Natural killer cell (primary cell): ENCODE data around the gene CKM. TPM values are rescaled to one million over a fixed set of nuclear protein-coding genes. Genes with fewer than 3 reads are reported as not detected.

Experiments used
- ATAC-seq, 3 donors: fragments of 150-1000 bp in 2 of 3; fragments of 200-7000 bp in 1 of 3; cut with Tn5 transposase; 1 replicate in 1 of 3; 2 replicates in 2 of 3; pipeline ENCODE4 v1.10.0; 2021; ENCODE audit warnings: mild to moderate bottlenecking in 2 of 3, moderate library complexity in 2 of 3
- DNase-seq, 2 donors: peaks; one replicate each; pipeline versions ENCODE4 v3.0.0 to v3.0.0-alpha.2; 2013 to 2021; ENCODE audit warnings: mixed read lengths in 1 of 2
- H3K27ac ChIP-seq: one replicate; pipeline ENCODE4 v1.5.1; 2013; ENCODE audit warnings: mild to moderate bottlenecking, low read length
- H3K27me3 ChIP-seq: one replicate; pipeline ENCODE4 v1.6.1; 2013; ENCODE audit warnings: low read length; ENCODE audit not compliant: control insufficient read depth, insufficient read depth
- H3K36me3 ChIP-seq: one replicate; pipeline ENCODE4 v1.6.1; 2013; ENCODE audit warnings: low read length; ENCODE audit not compliant: control insufficient read depth, insufficient read depth
- H3K4me1 ChIP-seq: one replicate; pipeline ENCODE4 v1.6.1; 2013; ENCODE audit warnings: low read length; ENCODE audit not compliant: control insufficient read depth, insufficient read depth
- H3K4me3 ChIP-seq: one replicate; pipeline ENCODE4 v1.5.1; 2013; ENCODE audit warnings: low read length
- H3K9me3 ChIP-seq: one replicate; pipeline ENCODE4 v1.6.1; 2013; ENCODE audit warnings: low read length; ENCODE audit not compliant: control insufficient read depth, insufficient read depth
- H3K27ac Mint-ChIP-seq, 2 donors: one replicate each; pipeline ENCODE4 v1.8.0; 2022; ENCODE audit warnings: mild to moderate bottlenecking in 2 of 2, mixed read lengths in 2 of 2, moderate library complexity in 1 of 2
- H3K27me3 Mint-ChIP-seq, 2 donors: one replicate each; pipeline ENCODE4 v1.8.0; 2022; ENCODE audit warnings: low read depth in 2 of 2, mixed read lengths in 2 of 2
- H3K36me3 Mint-ChIP-seq: one replicate; pipeline ENCODE4 v1.8.0; 2022; ENCODE audit warnings: mixed read lengths
- H3K4me1 Mint-ChIP-seq, 2 donors: one replicate each; pipeline ENCODE4 v1.8.0; 2022; ENCODE audit warnings: mixed read lengths in 2 of 2
- H3K4me3 Mint-ChIP-seq: one replicate; pipeline ENCODE4 v1.8.0; 2022; ENCODE audit warnings: mild to moderate bottlenecking, moderate library complexity, mixed read lengths
- H3K9me3 Mint-ChIP-seq, 2 donors: one replicate each; pipeline ENCODE4 v1.8.0; 2022; ENCODE audit warnings: mixed read lengths in 2 of 2
- WGBS: methylation state at CpG from one replicate; pipeline ENCODE4 v1.1.7; 2013; ENCODE audit warnings: missing lambda C conversion rate; ENCODE audit not compliant: insufficient coverage; 5-methylcytosine and 5-hydroxymethylcytosine counted together
- intact Hi-C: fragments of 100-400 bp; cut with micrococcal nuclease; formaldehyde crosslinking; loops from one replicate; pipeline ENCODE4 v1.14.2; 2022
- total RNA-seq, 4 donors: library from RNA; stranded (reverse); fragments of 120-200 nt in 1 of 4; gene quantifications; one replicate each; pipeline versions ENCODE4 v1.2.3 to v1.2.4, GENCODE V29; 2013 to 2022
- TF ChIP-seq, protein P1 (sequence below): fragments of 200-600 bp; IDR thresholded peaks from one replicate; pipeline ENCODE4 v1.8.0; 2022; ENCODE audit warnings: antibody characterized with exemption

The CKM gene
- total RNA-seq, 3 donors from 2014 or later (not counting 1 experiment from before 2014, with no cell fraction given) = not detected

DNA sequence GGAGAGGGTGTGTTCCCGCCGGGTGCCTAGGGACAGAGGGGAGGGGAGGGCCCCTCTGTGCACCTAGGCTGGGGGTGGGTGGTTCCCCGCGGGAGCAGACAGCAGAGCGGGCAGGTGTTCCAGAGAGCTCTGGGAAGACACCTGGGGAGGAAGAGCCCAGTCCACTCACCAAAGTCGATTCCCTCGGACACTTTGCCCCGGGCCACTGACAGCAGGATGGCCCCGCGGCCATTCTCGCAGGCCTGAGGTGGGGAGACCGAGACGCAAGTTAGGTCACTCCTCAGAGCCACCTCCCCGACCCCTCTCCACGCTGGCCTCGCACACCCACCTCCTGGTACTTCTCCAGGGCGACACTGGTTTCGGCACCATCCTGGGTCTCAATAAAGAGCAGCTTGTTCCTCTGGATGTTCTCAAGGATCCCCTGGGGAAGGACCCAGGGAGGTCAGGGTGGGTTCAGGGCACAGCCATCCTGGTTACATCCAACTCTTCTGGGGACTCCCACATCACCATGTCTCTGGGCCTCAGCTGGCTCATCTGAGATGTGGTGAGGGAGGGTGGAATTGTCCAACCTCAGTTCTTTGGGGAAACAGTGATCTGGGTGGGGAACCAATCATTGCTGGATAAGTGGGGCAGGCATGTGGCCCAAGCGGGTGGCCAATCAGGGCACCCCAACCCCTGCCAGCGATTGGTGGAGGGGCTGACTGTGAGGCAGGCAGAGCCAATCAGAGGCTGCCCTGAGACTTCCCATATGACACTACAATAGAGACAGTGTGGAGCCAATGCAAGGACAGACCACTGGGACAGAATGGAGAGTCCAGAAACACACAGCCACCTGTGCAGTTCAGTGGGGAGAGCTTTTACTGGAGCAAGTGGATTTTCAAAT, 30.5 kb upstream of the CKM start:
- intact Hi-C loops = no loop called here
- ATAC-seq (no peak), DNase-seq (no peak)
- WGBS = 95% methylated on average over 19 of the region's 20 CpGs
- H3K9me3 Mint-ChIP-seq = no peaks in the 10 kb centered on the region
- no peaks in the 10 kb centered on the region for H3K36me3 Mint-ChIP-seq
- no peak overlapping the region for H3K27ac Mint-ChIP-seq
- no peaks in the 10 kb centered on the region for H3K9me3 ChIP-seq
- TF ChIP-seq, protein P1, sequence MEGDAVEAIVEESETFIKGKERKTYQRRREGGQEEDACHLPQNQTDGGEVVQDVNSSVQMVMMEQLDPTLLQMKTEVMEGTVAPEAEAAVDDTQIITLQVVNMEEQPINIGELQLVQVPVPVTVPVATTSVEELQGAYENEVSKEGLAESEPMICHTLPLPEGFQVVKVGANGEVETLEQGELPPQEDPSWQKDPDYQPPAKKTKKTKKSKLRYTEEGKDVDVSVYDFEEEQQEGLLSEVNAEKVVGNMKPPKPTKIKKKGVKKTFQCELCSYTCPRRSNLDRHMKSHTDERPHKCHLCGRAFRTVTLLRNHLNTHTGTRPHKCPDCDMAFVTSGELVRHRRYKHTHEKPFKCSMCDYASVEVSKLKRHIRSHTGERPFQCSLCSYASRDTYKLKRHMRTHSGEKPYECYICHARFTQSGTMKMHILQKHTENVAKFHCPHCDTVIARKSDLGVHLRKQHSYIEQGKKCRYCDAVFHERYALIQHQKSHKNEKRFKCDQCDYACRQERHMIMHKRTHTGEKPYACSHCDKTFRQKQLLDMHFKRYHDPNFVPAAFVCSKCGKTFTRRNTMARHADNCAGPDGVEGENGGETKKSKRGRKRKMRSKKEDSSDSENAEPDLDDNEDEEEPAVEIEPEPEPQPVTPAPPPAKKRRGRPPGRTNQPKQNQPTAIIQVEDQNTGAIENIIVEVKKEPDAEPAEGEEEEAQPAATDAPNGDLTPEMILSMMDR = no peak
- H3K4me3 Mint-ChIP-seq = no peak overlapping the region
- H3K4me1 ChIP-seq = no peaks in the 10 kb centered on the region
- H3K27me3 Mint-ChIP-seq = no peaks in the 10 kb centered on the region
- peaks cover 0 to 5% of the 10 kb centered on the region in 2 donors for H3K4me1 Mint-ChIP-seq
- H3K27me3 ChIP-seq = no peaks in the 10 kb centered on the region
- no peak overlapping the region for H3K27ac ChIP-seq
- H3K4me3 ChIP-seq = no peak overlapping the region
- H3K36me3 ChIP-seq = peaks cover 11% of the 10 kb centered on the region

GRCh38 chr19:45352471-45352870, 29.8 kb upstream of the CKM start:
- no peaks in the 10 kb centered on the region for H3K36me3 Mint-ChIP-seq
- ATAC-seq = no peak

DNA sequence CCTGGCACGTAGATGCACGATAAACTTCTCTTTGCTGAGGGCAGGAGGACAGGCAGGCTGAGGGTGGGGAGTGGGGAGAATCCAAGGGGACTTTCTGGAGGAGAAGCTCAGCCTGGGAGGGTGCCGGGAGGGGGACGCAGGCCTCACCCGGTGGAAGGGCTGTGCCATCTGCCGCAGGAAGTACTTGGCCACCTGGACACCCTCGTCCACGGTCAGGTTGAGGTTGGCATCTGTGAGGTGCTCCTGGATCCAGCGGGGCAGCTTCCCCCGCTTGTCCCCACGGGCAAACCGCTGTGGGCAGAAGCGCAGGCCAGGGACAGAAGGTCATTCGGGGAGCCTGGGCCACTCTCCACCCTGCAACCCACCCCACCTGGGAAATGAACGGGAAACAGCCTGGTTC, 29.4 kb upstream of the CKM start:
- H3K4me3 ChIP-seq = no peak overlapping the region
- Mint-ChIP-seq H3K27ac (no peak overlapping the region), H3K4me1 (peaks cover 0 to 5% of the 10 kb centered on the region in 2 donors), H3K4me3 (no peak overlapping the region), H3K27me3 (no peaks in the 10 kb centered on the region), H3K36me3 (no peaks in the 10 kb centered on the region), H3K9me3 (no peaks in the 10 kb centered on the region)
- intact Hi-C loops = no loop called here
- WGBS = 86% methylated on average over 15 of the region's 15 CpGs
- DNase-seq (no peak), ATAC-seq (no peak)
- no peaks in the 10 kb centered on the region for H3K27me3 ChIP-seq
- no peaks in the 10 kb centered on the region for H3K9me3 ChIP-seq
- TF ChIP-seq, protein P1 = no peak
- no peaks in the 10 kb centered on the region for H3K4me1 ChIP-seq
- H3K36me3 ChIP-seq = peaks cover 11% of the 10 kb centered on the region
- no peak overlapping the region for H3K27ac ChIP-seq

More at GRCh38 chr19:45352471-45352870, 29.8 kb upstream of the CKM start:
- H3K36me3 ChIP-seq = peaks cover 11% of the 10 kb centered on the region
- no peaks in the 10 kb centered on the region for H3K9me3 ChIP-seq
- DNase-seq = no peak
- H3K27me3 ChIP-seq = no peaks in the 10 kb centered on the region
- intact Hi-C loops = no loop called here
- no peak overlapping the region for H3K4me3 ChIP-seq
- H3K4me3 Mint-ChIP-seq = no peak overlapping the region
- no peaks in the 10 kb centered on the region for H3K4me1 ChIP-seq
- no peaks in the 10 kb centered on the region for H3K27me3 Mint-ChIP-seq
- H3K27ac Mint-ChIP-seq = no peak overlapping the region
- H3K9me3 Mint-ChIP-seq = no peaks in the 10 kb centered on the region
- H3K4me1 Mint-ChIP-seq = peaks cover 0 to 5% of the 10 kb centered on the region in 2 donors
- H3K27ac ChIP-seq = no peak overlapping the region
- WGBS = 96% methylated on average over 20 of the region's 20 CpGs
- TF ChIP-seq, protein P1 = no peak
